MCF 10A (cell line): ENCODE results near the gene PSMA8. TPM values are rescaled to one million over a fixed set of nuclear protein-coding genes. Genes with fewer than 3 reads are reported as not detected.

Source experiments
- BruUV-seq: library from RNA; stranded (reverse); fragments of 400-500 nt; replicated peaks from 2 replicates; lab custom pipeline; 2021; lab: Mats Ljungman, UMichigan
- CTCF ChIA-PET: fragments of 300-600 bp; sonication (Branson Sonifier 250); formaldehyde crosslinking; extraction: SDS; loops from one replicate; lab custom pipeline; 2021; ENCODE audit warnings: antibody characterized with exemption, inconsistent platforms; lab: Yijun Ruan, JAX
- POLR2A ChIA-PET: fragments of 300-600, 350-650 bp; sonication (Branson Sonifier 250); formaldehyde crosslinking; extraction: SDS; loops from one replicate; lab custom pipeline; 2020; ENCODE audit warnings: antibody characterized with exemption, inconsistent platforms; lab: Yijun Ruan, JAX
- DNase-seq: peaks from one replicate; pipeline ENCODE4 v3.0.0-alpha.2; 2018; ENCODE audit not compliant: unreplicated experiment
- H3K27ac Mint-ChIP-seq: one replicate; pipeline ENCODE4 v1.8.0; 2022; ENCODE audit warnings: mild to moderate bottlenecking, low read depth, mixed read lengths; ENCODE audit not compliant: unreplicated experiment
- H3K27me3 Mint-ChIP-seq: one replicate; pipeline ENCODE4 v1.8.0; 2022; ENCODE audit warnings: mixed read lengths; ENCODE audit not compliant: insufficient read depth, unreplicated experiment
- H3K36me3 Mint-ChIP-seq: one replicate; pipeline ENCODE4 v1.8.0; 2022; ENCODE audit warnings: mild to moderate bottlenecking, moderate library complexity, mixed read lengths; ENCODE audit not compliant: insufficient read depth, unreplicated experiment
- H3K4me1 Mint-ChIP-seq: one replicate; pipeline ENCODE4 v1.8.0; 2022; ENCODE audit warnings: mixed read lengths; ENCODE audit not compliant: insufficient read depth, unreplicated experiment
- H3K4me3 Mint-ChIP-seq: one replicate; pipeline ENCODE4 v1.8.0; 2022; ENCODE audit warnings: mild to moderate bottlenecking, moderate library complexity, mixed read lengths; ENCODE audit not compliant: unreplicated experiment
- H3K9me3 Mint-ChIP-seq: one replicate; pipeline ENCODE4 v1.8.0; 2022; ENCODE audit warnings: mixed read lengths; ENCODE audit not compliant: unreplicated experiment
- CTCF ChIP-seq: fragments of 200-600 bp; IDR thresholded peaks from one replicate; pipeline ENCODE4 v1.8.0; 2022; ENCODE audit warnings: antibody characterized with exemption, mild to moderate bottlenecking; ENCODE audit not compliant: unreplicated experiment
- intact Hi-C: fragments of 100-400 bp; cut with micrococcal nuclease; formaldehyde crosslinking; loops from 2 replicates; pipeline ENCODE4 v1.14.1; 2022
- total RNA-seq: library from RNA; stranded (reverse); gene quantifications from 2 replicates; pipeline ENCODE4 v1.2.3, GENCODE V29; 2022

PSMA8 gene
- total RNA-seq, 1 experiment from 2014 or later, result not detected

- BruUV-seq, result no TSS peak
- H3K27me3 Mint-ChIP-seq, result no peaks in the 10 kb centered on the region
- no peak for TF ChIP-seq CTCF
- intact Hi-C loops, result no loop called here
- no peaks in the 10 kb centered on the region for H3K36me3 Mint-ChIP-seq
- no peaks in the 10 kb centered on the region for H3K9me3 Mint-ChIP-seq
- POLR2A ChIA-PET, result interaction anchor here (0.6 to 3.6 kb wide), 2 partner anchors 18 to 119 kb away, joined by 3 to 17 read pairs; partner anchors contain the start of gene TAF4B
- CTCF ChIA-PET, result no interaction called here
- DNase-seq, result no peak
- no peak overlapping the region for H3K27ac Mint-ChIP-seq
- peaks cover 6% of the 10 kb centered on the region for H3K4me1 Mint-ChIP-seq
- no peak overlapping the region for H3K4me3 Mint-ChIP-seq
These were observed 74.3 kb downstream of the PSMA8 start for GRCh38 chr18:26207937-26208336.

GRCh38 chr18:26208977-26209376 is 75.3 kb downstream of the PSMA8 start:
- H3K27ac Mint-ChIP-seq, result no peak overlapping the region
- no peaks in the 10 kb centered on the region for H3K27me3 Mint-ChIP-seq
- ChIA-PET POLR2A (interaction anchor here (0.6 to 3.6 kb wide), 3 partner anchors 17 to 160 kb away, joined by 3 to 17 read pairs (median 3); partner anchors contain the start of gene TAF4B), CTCF (no interaction called here)
- no peak for TF ChIP-seq CTCF
- H3K4me3 Mint-ChIP-seq, result no peak overlapping the region
- H3K4me1 Mint-ChIP-seq, result peaks cover under 1% of the 10 kb centered on the region
- H3K36me3 Mint-ChIP-seq, result no peaks in the 10 kb centered on the region
- H3K9me3 Mint-ChIP-seq, result no peaks in the 10 kb centered on the region
- no peak for DNase-seq
- intact Hi-C loops, result no loop called here
- BruUV-seq, result no TSS peak

- Mint-ChIP-seq H3K9me3 (no peaks in the 10 kb centered on the region), H3K27me3 (no peaks in the 10 kb centered on the region), H3K27ac (no peak overlapping the region), H3K4me1 (no peaks in the 10 kb centered on the region), H3K36me3 (no peaks in the 10 kb centered on the region), H3K4me3 (no peak overlapping the region)
- ChIA-PET POLR2A (interaction anchor here (3.6 kb wide), 1 partner anchor 16 kb away, joined by 17 read pairs; the partner anchor contains the start of gene TAF4B), CTCF (interaction anchor here (1.1 kb wide), 1 partner anchor 9 kb away, joined by 3 read pairs; no protein-coding TSS in a partner anchor)
- DNase-seq, result no peak
- TF ChIP-seq CTCF, result no peak
- BruUV-seq, result no TSS peak
- intact Hi-C loops, result no loop called here
These were observed 76.5 kb downstream of the PSMA8 start for GRCh38 chr18:26210147-26210546.

GRCh38 chr18:26215247-26215970 is 81.7 kb downstream of the PSMA8 start:
- no peak for DNase-seq
- CTCF ChIA-PET, result interaction anchor here (0.6 kb wide), 1 partner anchor 405 kb away, joined by 3 read pairs; no protein-coding TSS in a partner anchor
- Mint-ChIP-seq H3K27ac (no peak overlapping the region), H3K36me3 (no peaks in the 10 kb centered on the region), H3K4me3 (no peak overlapping the region), H3K4me1 (no peaks in the 10 kb centered on the region), H3K9me3 (no peaks in the 10 kb centered on the region), H3K27me3 (no peaks in the 10 kb centered on the region)
- POLR2A ChIA-PET, result interaction anchor here (1.4 kb wide), 1 partner anchor 11 kb away, joined by 4 read pairs; the partner anchor contains the start of gene TAF4B
- BruUV-seq, result no TSS peak
- TF ChIP-seq CTCF, result no peak
- intact Hi-C loops, result no loop called here
